Colonic mucosa (tissue), 4 donors: ENCODE data around the gene ADCY9. TPM values are rescaled to one million over a fixed set of nuclear protein-coding genes. Genes with fewer than 3 reads are reported as not detected.

ENCODE experiments used
- DNase-seq: peaks from one replicate; pipeline ENCODE4 v3.0.0-alpha.2; 2020
- H3K27ac ChIP-seq: fragments of 200-600 bp; one replicate; pipeline ENCODE4 v1.8.0; 2021
- H3K27me3 ChIP-seq: fragments of 200-600 bp; one replicate; pipeline ENCODE4 v1.8.0; 2021
- H3K36me3 ChIP-seq: fragments of 200-600 bp; one replicate; pipeline ENCODE4 v1.8.0; 2021
- H3K4me1 ChIP-seq: fragments of 200-600 bp; one replicate; pipeline ENCODE4 v1.8.0; 2021; ENCODE audit warnings: mild to moderate bottlenecking
- H3K4me3 ChIP-seq: fragments of 200-600 bp; one replicate; pipeline ENCODE4 v1.8.0; 2021
- H3K9ac ChIP-seq, 2 donors: one replicate each; pipeline ENCODE4 v1.7.0; 2013; ENCODE audit warnings: control low read depth in 2 of 2, low read depth in 2 of 2, low read length in 2 of 2
- H3K9me3 ChIP-seq: fragments of 200-600 bp; one replicate; pipeline ENCODE4 v1.8.0; 2021
- CTCF ChIP-seq: fragments of 200-600 bp; IDR thresholded peaks from one replicate; pipeline ENCODE4 v1.8.0; 2022; ENCODE audit warnings: antibody characterized with exemption, mild to moderate bottlenecking
- intact Hi-C: fragments of 100-400 bp; cut with DNase I; formaldehyde crosslinking; loops from one replicate; pipeline ENCODE4 v1.14.1; 2022
- total RNA-seq, 2 donors: library from RNA; stranded (reverse); fragmentation: NEBNext Ultra II Directional in 1 of 2; extraction: Animal tissue kit (Norgen Biotek cat#: 25700) in 1 of 2; gene quantifications; one replicate each; pipeline ENCODE4 v1.2.1, GENCODE V29; 2021
- donor health status: healthy.
- donor health status: DM: no; HTN: no; CAD: no.
- donor health status: DM: no; HTN: no; CAD: no.

The ADCY9 gene
- total RNA-seq, 2 donors from 2014 or later: 23.8 to 25.6 TPM

- H3K27ac ChIP-seq: no peak overlapping the region
- no peak overlapping the region for H3K9ac ChIP-seq
- no peaks in the 10 kb centered on the region for H3K9me3 ChIP-seq
- intact Hi-C loops: no loop called here
- H3K4me1 ChIP-seq: no peaks in the 10 kb centered on the region
- no peak overlapping the region for H3K4me3 ChIP-seq
- no peak for TF ChIP-seq CTCF
- H3K27me3 ChIP-seq: no peaks in the 10 kb centered on the region
- no peaks in the 10 kb centered on the region for H3K36me3 ChIP-seq
- no peak for DNase-seq
Measured at GRCh38 chr16:4009177-4009576, 107.1 kb downstream of the ADCY9 start.

GRCh38 chr16:4008116-4008515 lies 108.1 kb downstream of the ADCY9 start:
- DNase-seq: no peak
- no peak for TF ChIP-seq CTCF
- intact Hi-C loops: no loop called here
- H3K4me1 ChIP-seq: no peaks in the 10 kb centered on the region
- H3K9ac ChIP-seq: no peak overlapping the region
- no peak overlapping the region for H3K27ac ChIP-seq
- H3K9me3 ChIP-seq: no peaks in the 10 kb centered on the region
- H3K36me3 ChIP-seq: no peaks in the 10 kb centered on the region
- H3K4me3 ChIP-seq: no peak overlapping the region
- no peaks in the 10 kb centered on the region for H3K27me3 ChIP-seq

- H3K4me1 ChIP-seq: no peaks in the 10 kb centered on the region
- H3K9me3 ChIP-seq: no peaks in the 10 kb centered on the region
- H3K36me3 ChIP-seq: no peaks in the 10 kb centered on the region
- peak; percentile 59 for DNase-seq
- TF ChIP-seq CTCF: no peak
- H3K27ac ChIP-seq: no peak overlapping the region
- H3K27me3 ChIP-seq: no peaks in the 10 kb centered on the region
- no peak overlapping the region for H3K4me3 ChIP-seq
- no peak overlapping the region for H3K9ac ChIP-seq
- intact Hi-C loops: no loop called here
Measured at GRCh38 chr16:4006397-4006999, 109.7 kb downstream of the ADCY9 start.

GRCh38 chr16:4005731-4006130 lies 110.5 kb downstream of the ADCY9 start:
- Histone ChIP-seq H3K36me3 (no peaks in the 10 kb centered on the region), H3K9ac (no peak overlapping the region), H3K9me3 (no peaks in the 10 kb centered on the region), H3K4me3 (no peak overlapping the region), H3K27me3 (no peaks in the 10 kb centered on the region), H3K27ac (no peak overlapping the region), H3K4me1 (no peaks in the 10 kb centered on the region)
- TF ChIP-seq CTCF: no peak
- no peak for DNase-seq
- intact Hi-C loops: no loop called here

GRCh38 chr16:4005281-4005680 lies 111.0 kb downstream of the ADCY9 start:
- no peak overlapping the region for H3K27ac ChIP-seq
- DNase-seq: no peak
- H3K4me3 ChIP-seq: no peak overlapping the region

More at GRCh38 chr16:4005281-4005680, 111.0 kb downstream of the ADCY9 start:
- no peaks in the 10 kb centered on the region for H3K9me3 ChIP-seq
- no peak overlapping the region for H3K9ac ChIP-seq
- H3K4me1 ChIP-seq: no peaks in the 10 kb centered on the region
- no peak for TF ChIP-seq CTCF
- H3K36me3 ChIP-seq: no peaks in the 10 kb centered on the region
- intact Hi-C loops: no loop called here
- H3K27me3 ChIP-seq: no peaks in the 10 kb centered on the region
